Peyer's patch (tissue), 4 donors: ENCODE data around the gene GPC6.

Experiments used
- POLR2A ChIP-seq, 2 donors: fragments of 450-650 bp; IDR thresholded peaks; one replicate each; pipeline ENCODE4 v1.5.1; 2017; ENCODE audit warnings: antibody characterized with exemption in 2 of 2, mild to moderate bottlenecking in 2 of 2, moderate library complexity in 2 of 2
- TF ChIP-seq, protein P1 (sequence below), 6 experiments: fragments of 450-650 bp in 4 of 6; fragments of 200-600 bp in 2 of 6; sonication (generic) in 1 of 6; IDR thresholded peaks; one replicate each; pipeline ENCODE4 v1.5.1; 2017 to 2019; ENCODE audit warnings: antibody characterized with exemption in 6 of 6, mild to moderate bottlenecking in 3 of 6, moderate library complexity in 1 of 6

DNA sequence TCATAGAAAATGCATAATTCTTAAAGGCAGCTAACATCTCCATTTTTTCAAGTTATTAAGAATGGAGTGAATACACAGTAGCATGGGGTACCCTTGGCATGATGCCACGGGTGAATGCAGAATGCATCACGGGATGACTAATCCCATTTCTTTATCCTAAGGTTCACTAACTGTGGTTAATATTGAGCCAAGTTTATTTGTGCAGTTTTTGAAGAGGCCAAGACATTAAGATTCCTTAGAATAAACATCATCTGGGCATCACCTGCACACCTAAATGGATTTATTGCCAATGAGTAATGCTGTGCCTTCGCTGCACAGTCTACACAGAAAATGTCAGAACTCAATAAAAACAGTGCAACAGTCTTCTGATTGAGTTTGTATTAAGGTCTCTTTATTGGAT, 333.1 kb downstream of the GPC6 start:
- TF ChIP-seq, protein P1, sequence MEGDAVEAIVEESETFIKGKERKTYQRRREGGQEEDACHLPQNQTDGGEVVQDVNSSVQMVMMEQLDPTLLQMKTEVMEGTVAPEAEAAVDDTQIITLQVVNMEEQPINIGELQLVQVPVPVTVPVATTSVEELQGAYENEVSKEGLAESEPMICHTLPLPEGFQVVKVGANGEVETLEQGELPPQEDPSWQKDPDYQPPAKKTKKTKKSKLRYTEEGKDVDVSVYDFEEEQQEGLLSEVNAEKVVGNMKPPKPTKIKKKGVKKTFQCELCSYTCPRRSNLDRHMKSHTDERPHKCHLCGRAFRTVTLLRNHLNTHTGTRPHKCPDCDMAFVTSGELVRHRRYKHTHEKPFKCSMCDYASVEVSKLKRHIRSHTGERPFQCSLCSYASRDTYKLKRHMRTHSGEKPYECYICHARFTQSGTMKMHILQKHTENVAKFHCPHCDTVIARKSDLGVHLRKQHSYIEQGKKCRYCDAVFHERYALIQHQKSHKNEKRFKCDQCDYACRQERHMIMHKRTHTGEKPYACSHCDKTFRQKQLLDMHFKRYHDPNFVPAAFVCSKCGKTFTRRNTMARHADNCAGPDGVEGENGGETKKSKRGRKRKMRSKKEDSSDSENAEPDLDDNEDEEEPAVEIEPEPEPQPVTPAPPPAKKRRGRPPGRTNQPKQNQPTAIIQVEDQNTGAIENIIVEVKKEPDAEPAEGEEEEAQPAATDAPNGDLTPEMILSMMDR (IDR thresholded peaks at IDR 0.05): no peak
- no peak for TF ChIP-seq POLR2A (IDR thresholded peaks at IDR 0.05)
